Measurements from ENCODE around the gene ITGB5.

DNA sequence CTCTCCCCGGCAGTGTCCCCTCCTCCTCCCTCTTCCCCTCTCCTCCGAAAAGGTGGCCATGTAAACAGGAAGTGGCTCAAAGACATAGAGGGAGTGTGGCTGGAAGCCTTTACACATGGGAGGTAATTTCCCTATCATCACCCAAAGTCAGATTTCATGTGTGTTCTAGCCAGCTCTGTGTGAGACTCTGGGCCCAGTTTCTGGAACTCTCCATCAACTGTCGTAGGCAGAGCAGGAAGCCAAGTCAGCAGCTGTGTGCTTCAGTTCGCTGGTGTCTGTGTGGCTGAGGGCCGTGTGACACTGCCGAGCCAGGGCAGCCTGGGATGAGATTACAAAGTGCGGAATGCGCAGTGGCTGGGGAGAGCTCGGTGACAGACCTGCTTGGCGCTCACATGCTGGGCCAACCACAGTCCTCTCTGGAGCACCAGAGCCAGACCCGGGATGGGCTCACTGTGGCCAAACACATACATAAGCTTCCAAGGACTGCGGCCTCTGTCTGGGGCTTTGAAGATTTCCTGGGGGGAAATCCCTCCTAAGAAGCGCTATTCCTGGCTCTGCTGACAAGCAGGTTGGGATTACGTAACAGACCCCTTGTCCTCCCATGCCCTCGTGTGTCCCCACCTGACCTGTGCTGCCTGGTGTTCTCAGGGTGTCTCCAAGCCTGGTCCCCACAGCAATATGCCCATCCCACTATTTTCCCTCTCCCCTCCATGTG lies 106.2 kb downstream of the ITGB5 start:
- no peak for TF ChIP-seq CTCF (IDR thresholded peaks at IDR 0.05)
- TF ChIP-seq POLR2A (IDR thresholded peaks at IDR 0.05), result no peak

All from right lobe of liver (tissue), 4 donors.